ENCODE measurements around the gene VPS11.

DNA sequence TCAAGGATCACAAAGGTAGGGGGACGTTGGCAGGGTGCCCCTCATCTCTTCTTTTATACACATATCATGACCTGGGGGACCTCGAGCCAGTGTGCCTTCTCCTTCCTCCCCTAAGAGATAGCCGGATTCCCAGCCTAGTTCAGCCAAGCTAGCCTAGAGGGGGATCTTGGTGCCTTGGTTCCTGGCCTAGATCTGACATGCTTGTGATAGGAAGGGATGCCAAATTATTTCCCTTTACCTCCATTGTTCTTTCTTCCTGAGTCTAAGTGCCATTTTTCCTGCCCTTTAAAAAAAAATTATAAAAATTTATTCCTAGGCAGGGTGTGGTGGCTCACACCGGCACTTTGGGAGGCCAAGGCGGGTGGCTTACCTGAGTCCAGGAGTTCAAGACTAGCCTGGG is 46.7 kb downstream of the VPS11 start:
- TF ChIP-seq, protein P1, sequence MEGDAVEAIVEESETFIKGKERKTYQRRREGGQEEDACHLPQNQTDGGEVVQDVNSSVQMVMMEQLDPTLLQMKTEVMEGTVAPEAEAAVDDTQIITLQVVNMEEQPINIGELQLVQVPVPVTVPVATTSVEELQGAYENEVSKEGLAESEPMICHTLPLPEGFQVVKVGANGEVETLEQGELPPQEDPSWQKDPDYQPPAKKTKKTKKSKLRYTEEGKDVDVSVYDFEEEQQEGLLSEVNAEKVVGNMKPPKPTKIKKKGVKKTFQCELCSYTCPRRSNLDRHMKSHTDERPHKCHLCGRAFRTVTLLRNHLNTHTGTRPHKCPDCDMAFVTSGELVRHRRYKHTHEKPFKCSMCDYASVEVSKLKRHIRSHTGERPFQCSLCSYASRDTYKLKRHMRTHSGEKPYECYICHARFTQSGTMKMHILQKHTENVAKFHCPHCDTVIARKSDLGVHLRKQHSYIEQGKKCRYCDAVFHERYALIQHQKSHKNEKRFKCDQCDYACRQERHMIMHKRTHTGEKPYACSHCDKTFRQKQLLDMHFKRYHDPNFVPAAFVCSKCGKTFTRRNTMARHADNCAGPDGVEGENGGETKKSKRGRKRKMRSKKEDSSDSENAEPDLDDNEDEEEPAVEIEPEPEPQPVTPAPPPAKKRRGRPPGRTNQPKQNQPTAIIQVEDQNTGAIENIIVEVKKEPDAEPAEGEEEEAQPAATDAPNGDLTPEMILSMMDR (IDR thresholded peaks at IDR 0.05) = no peak
- TF ChIP-seq POLR2A (IDR thresholded peaks at IDR 0.05) = no peak

All from lower leg skin (tissue), 3 donors.